K562 (cell line): ENCODE measurements around the gene CD55.

Experiments used
- BCL6 ChIP-seq: fragments of 250-450 bp; sonication (Bioruptor Pico); IDR thresholded peaks from 2 replicates; pipeline ENCODE4 v1.4.0; 2020
- BRD4 ChIP-seq: fragments of 200-600 bp; sonication (generic); IDR thresholded peaks from 2 replicates; pipeline ENCODE4 v1.6.1; 2017; ENCODE audit warnings: inconsistent platforms
- E2F6 ChIP-seq, 2 experiments: IDR thresholded peaks; 2 replicates each; pipeline ENCODE4 v1.6.1; 2011; ENCODE audit warnings: borderline replicate concordance in 1 of 2, control low read depth in 1 of 2, low read depth in 1 of 2, low read length in 1 of 2, mild to moderate bottlenecking in 1 of 2, mixed read lengths in 1 of 2, moderate library complexity in 1 of 2; ENCODE audit not compliant: insufficient read depth in 1 of 2, insufficient read length in 1 of 2, poor library complexity in 1 of 2, severe bottlenecking in 1 of 2; ENCODE audit errors: extremely low read depth in 1 of 2
- MNT ChIP-seq, 2 experiments: fragments of 450-650 bp; conservative IDR thresholded peaks; 2 replicates each; pipeline ENCODE4 v1.6.1; 2017; ENCODE audit warnings: mild to moderate bottlenecking in 2 of 2, moderate library complexity in 2 of 2
- POLR2A ChIP-seq: fragments of 450-650 bp; conservative IDR thresholded peaks from 2 replicates; pipeline ENCODE4 v1.6.1; 2016
- POLR2AphosphoS5 ChIP-seq: IDR thresholded peaks from 2 replicates; pipeline ENCODE4 v1.6.1; 2011; ENCODE audit warnings: mild to moderate bottlenecking, low read depth, low read length, moderate library complexity; ENCODE audit not compliant: control insufficient read depth, insufficient read depth
- PTBP1 ChIP-seq: fragments of 200-400 bp; formaldehyde crosslinking; IDR thresholded peaks from 2 replicates; pipeline ENCODE4 v1.6.1; 2017; ENCODE audit warnings: low read depth, low read length
- TFAP4 ChIP-seq: sonication (generic); formaldehyde crosslinking; IDR thresholded peaks from 2 replicates; pipeline ENCODE4 v1.8.0; 2022; ENCODE audit warnings: missing genetic modification reagents, mild to moderate bottlenecking, moderate library complexity, borderline replicate concordance
- ZFPM2 ChIP-seq: fragments of 250-450 bp; sonication (Bioruptor Pico); IDR thresholded peaks from 2 replicates; pipeline ENCODE4 v1.5.1; 2022; ENCODE audit warnings: mild to moderate bottlenecking

- no peak for TF ChIP-seq TFAP4 (CRISPR knock-in tag)
- no peak for TF ChIP-seq ZFPM2 (CRISPR knock-in tag)
- no peak for TF ChIP-seq BRD4
- no peak for TF ChIP-seq E2F6 (IDR thresholded peaks at IDR 0.05; ENCODE audit: borderline replicate concordance in 1 of 2, extremely low read depth in 1 of 2, insufficient read depth in 1 of 2, insufficient read length in 1 of 2, low read depth in 1 of 2, low read length in 1 of 2, poor library complexity in 1 of 2, severe bottlenecking in 1 of 2)
- no peak for TF ChIP-seq MNT (conservative IDR thresholded peaks at IDR 0.05)
- TF ChIP-seq PTBP1 = no peak
- TF ChIP-seq BCL6 (CRISPR knock-in tag) = no peak
- no peak for TF ChIP-seq POLR2AphosphoS5
- no peak for TF ChIP-seq POLR2A
Observed at GRCh38 chr1:207335138-207335537, 13.7 kb downstream of the CD55 start.
